OCI-LY3 (cell line): ENCODE results near the gene SOX12.

Source experiments
- EZH2phosphoT487 ChIP-seq: fragments of 200-600 bp; shearing (Covaris generic); IDR thresholded peaks from 2 replicates; pipeline ENCODE4 v1.6.1; 2018; ENCODE audit warnings: antibody characterized with exemption, mixed run types, low read depth
- TF ChIP-seq, protein P1 (sequence below): fragments of 200-600, 300-600 bp; sonication (generic); IDR thresholded peaks from 2 replicates; pipeline ENCODE4 v1.5.1; 2014; ENCODE audit warnings: antibody characterized with exemption, low read length, low read depth

DNA sequence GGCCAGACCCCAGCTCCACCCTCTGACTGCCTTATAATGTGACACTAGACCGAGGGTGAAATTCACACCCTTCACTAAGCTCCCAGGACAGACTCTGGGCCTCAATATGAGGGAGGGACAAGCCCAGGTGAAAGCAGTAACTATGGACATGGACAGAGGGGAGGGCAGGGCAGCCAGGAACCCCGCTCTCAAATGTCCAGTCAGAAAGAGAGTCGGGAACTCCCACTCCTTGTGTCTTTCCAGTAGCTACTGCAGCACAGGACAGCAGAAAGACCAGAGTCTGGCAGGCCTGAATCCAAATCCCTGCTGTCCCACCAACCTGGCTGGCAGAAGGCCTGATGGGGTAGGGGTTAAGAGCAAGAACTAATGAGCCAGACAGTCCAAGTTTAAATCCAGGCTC lies 41.2 kb upstream of the SOX12 start:
- TF ChIP-seq, protein P1, sequence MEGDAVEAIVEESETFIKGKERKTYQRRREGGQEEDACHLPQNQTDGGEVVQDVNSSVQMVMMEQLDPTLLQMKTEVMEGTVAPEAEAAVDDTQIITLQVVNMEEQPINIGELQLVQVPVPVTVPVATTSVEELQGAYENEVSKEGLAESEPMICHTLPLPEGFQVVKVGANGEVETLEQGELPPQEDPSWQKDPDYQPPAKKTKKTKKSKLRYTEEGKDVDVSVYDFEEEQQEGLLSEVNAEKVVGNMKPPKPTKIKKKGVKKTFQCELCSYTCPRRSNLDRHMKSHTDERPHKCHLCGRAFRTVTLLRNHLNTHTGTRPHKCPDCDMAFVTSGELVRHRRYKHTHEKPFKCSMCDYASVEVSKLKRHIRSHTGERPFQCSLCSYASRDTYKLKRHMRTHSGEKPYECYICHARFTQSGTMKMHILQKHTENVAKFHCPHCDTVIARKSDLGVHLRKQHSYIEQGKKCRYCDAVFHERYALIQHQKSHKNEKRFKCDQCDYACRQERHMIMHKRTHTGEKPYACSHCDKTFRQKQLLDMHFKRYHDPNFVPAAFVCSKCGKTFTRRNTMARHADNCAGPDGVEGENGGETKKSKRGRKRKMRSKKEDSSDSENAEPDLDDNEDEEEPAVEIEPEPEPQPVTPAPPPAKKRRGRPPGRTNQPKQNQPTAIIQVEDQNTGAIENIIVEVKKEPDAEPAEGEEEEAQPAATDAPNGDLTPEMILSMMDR: no peak
- TF ChIP-seq EZH2phosphoT487: no peak
